Lower lobe of right lung (tissue), 2 donors: Measurements from ENCODE around the gene DOK3. TPM values are rescaled to one million over a fixed set of nuclear protein-coding genes. Genes with fewer than 3 reads are reported as not detected.

ENCODE experiments used
- ATAC-seq, 2 donors: fragments of 200-7000 bp; cut with Tn5 transposase; one replicate each; pipeline ENCODE4 v1.9.1; 2020 to 2022; ENCODE audit warnings: mild to moderate bottlenecking in 2 of 2, moderate library complexity in 2 of 2
- DNase-seq: peaks from one replicate; pipeline ENCODE4 v3.0.0-alpha.2; 2020
- H3K27ac ChIP-seq: fragments of 200-600 bp; one replicate; pipeline ENCODE4 v1.8.0; 2022
- H3K27me3 ChIP-seq: fragments of 200-600 bp; one replicate; pipeline ENCODE4 v1.8.0; 2022; ENCODE audit warnings: low read depth
- H3K36me3 ChIP-seq: fragments of 200-600 bp; one replicate; pipeline ENCODE4 v1.8.0; 2022; ENCODE audit warnings: mild to moderate bottlenecking
- H3K4me1 ChIP-seq: fragments of 200-600 bp; one replicate; pipeline ENCODE4 v1.8.0; 2022
- H3K4me3 ChIP-seq: fragments of 200-600 bp; one replicate; pipeline ENCODE4 v1.8.0; 2022; ENCODE audit warnings: mild to moderate bottlenecking
- H3K9me3 ChIP-seq: fragments of 200-600 bp; one replicate; pipeline ENCODE4 v1.8.0; 2022
- intact Hi-C: fragments of 100-400 bp; cut with DNase I; formaldehyde crosslinking; loops from one replicate; pipeline ENCODE4 v1.11.0; 2022
- total RNA-seq: library from RNA; stranded (reverse); fragmentation: NEBNext Ultra II Directional; extraction: Animal tissue kit (Norgen Biotek cat#: 25700); gene quantifications from one replicate; pipeline ENCODE4 v1.2.1, GENCODE V29; 2021
- TF ChIP-seq, protein P1 (sequence below): fragments of 200-600 bp; IDR thresholded peaks from one replicate; pipeline ENCODE4 v1.8.0; 2022; ENCODE audit warnings: antibody characterized with exemption, mild to moderate bottlenecking
- donor health status: DM: no; HTN: yes; CAD: no; lungs with severe emphysema.

The DOK3 gene
- total RNA-seq, 1 donor from 2014 or later = 76.5 TPM

DNA sequence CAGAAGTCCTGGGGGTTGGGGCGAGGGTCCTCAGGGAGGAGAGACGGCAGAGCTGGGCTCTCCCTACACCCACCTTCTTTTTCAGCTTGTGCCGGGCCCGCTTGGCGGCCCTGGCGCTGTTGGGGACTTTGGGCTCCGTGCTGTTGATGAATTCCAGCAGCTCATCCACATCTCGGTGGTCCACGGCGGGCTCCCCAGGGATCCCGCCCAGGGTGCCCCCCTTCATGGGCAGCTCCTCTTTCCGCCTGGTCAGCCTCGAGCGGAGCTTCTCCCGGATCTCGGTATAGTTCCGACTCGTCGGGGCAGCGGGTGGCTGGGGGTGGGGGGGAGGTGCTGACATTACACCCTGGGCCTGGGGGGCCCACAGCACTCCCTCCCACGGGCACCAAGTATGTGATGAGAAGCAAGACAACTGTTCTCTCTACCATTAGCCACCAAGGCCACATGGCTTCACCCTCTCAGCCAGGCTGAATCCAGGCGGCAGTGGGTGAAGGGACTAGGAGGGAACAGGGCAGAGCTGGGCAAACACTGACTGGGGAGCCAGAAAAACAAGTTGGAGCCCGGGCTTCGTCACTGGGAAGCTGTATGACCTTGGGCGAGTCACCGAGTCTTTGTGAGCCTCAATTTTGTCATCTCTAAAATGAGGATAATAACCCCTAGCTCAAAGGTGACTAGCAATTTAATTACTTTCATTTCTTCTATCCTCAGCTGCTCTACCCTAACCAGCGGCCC lies 21.7 kb upstream of the DOK3 start:
- no peaks in the 10 kb centered on the region for H3K9me3 ChIP-seq
- H3K27ac ChIP-seq = no peak overlapping the region
- H3K4me3 ChIP-seq = no peak overlapping the region
- H3K27me3 ChIP-seq = no peaks in the 10 kb centered on the region
- TF ChIP-seq, protein P1, sequence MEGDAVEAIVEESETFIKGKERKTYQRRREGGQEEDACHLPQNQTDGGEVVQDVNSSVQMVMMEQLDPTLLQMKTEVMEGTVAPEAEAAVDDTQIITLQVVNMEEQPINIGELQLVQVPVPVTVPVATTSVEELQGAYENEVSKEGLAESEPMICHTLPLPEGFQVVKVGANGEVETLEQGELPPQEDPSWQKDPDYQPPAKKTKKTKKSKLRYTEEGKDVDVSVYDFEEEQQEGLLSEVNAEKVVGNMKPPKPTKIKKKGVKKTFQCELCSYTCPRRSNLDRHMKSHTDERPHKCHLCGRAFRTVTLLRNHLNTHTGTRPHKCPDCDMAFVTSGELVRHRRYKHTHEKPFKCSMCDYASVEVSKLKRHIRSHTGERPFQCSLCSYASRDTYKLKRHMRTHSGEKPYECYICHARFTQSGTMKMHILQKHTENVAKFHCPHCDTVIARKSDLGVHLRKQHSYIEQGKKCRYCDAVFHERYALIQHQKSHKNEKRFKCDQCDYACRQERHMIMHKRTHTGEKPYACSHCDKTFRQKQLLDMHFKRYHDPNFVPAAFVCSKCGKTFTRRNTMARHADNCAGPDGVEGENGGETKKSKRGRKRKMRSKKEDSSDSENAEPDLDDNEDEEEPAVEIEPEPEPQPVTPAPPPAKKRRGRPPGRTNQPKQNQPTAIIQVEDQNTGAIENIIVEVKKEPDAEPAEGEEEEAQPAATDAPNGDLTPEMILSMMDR = no peak
- peaks cover 98% of the 10 kb centered on the region for H3K36me3 ChIP-seq
- ATAC-seq (no peak), DNase-seq (no peak)
- peaks cover 8% of the 10 kb centered on the region for H3K4me1 ChIP-seq
- intact Hi-C loops = no loop called here

DNA sequence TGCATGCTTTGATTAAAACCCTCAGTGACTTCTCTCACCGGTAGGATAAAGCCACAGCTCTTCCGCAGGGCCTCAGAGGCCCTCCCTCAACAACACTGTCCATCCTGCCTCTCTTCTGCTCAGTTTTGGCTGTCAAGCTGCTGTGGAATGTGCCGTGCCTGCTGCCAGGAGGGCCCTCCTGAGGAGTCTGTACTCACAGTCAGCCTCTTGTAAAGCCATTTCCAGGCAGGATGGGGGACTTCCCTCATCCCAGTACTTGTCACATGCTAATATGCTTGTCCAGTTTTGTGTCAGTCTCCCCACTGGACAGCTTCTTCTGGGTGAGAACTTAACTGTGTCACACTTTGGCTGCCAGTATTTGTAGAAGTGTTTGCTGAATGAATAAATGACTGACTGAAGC lies 21.0 kb upstream of the DOK3 start:
- Histone ChIP-seq H3K9me3 (no peaks in the 10 kb centered on the region), H3K4me3 (no peak overlapping the region), H3K36me3 (peaks cover 98% of the 10 kb centered on the region), H3K4me1 (peaks cover 7% of the 10 kb centered on the region), H3K27ac (no peak overlapping the region), H3K27me3 (no peaks in the 10 kb centered on the region)
- DNase-seq (no peak), ATAC-seq (peak; percentile 64 to 73)
- TF ChIP-seq, protein P1 = no peak
- intact Hi-C loops = no loop called here

DNA sequence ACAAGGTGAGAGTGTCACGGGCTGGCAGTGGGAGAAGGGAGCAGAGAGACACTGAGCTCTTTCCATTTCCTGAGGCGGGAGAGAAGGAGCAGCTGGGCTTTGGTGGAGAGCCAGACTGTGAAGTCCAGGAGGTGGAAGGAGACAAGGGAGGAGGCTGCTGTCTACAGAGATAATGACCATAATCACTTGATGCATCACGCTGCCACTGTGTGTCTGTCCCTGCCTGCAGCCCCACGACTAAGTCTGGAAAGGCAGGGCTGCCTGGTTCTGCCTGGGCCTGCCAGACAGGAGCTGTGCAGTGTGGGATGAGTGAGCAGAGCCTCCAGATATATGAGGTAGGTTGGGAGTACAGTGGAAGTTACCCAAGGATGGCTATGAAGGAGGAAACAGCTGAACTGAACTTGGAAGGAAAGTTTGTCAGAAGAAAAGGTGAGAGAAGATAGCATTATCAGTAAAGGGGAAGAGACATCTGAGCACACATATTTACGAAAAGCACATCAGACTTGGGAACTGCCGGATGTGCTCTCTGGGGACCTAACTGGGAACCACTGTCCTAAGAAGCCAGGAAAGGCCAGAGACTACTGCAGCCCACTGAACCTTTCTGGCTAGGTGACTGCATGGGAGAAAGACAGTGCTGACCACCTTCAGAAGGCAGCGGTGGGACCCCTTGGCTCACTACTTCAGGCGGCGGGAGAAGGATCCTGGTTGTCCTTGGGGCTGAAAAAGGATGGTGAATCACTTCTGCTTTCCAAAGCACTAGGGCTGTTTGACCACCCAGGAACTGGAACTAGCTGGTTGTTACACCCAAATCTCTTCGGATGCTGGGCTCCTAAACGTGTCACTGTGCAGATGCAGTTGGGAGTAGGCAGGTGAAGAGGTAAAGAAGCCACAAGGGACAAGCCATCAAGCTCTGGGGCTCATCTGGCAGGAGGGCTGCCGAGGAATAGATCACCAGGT lies 19.9 kb upstream of the DOK3 start:
- Histone ChIP-seq H3K4me1 (peaks cover 7% of the 10 kb centered on the region), H3K27me3 (no peaks in the 10 kb centered on the region), H3K27ac (no peak overlapping the region), H3K9me3 (no peaks in the 10 kb centered on the region), H3K36me3 (peaks cover 98% of the 10 kb centered on the region), H3K4me3 (no peak overlapping the region)
- TF ChIP-seq, protein P1 = no peak
- intact Hi-C loops = no loop called here
- DNase-seq (no peak), ATAC-seq (no peak)

DNA sequence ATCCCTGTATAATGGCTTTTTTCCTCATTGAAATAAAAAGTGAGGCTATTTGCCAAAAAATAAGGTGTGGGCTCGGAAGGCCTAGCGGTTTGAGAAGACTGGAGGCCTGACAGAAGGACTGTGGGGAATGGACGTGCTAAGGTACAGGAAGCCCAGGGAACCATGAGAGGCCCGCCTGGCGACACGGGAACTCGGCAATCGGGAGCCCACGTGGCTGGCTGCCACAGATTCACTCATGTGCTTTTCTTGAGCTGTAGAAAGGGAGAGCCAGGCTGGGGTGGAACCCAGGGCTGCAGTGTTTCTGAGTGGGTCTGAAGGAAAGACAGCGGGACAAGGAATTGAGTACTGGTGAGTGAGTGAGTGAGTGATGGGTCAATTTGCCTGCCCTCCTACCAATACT lies 19.0 kb upstream of the DOK3 start:
- Histone ChIP-seq H3K27ac (no peak overlapping the region), H3K36me3 (peaks cover 98% of the 10 kb centered on the region), H3K9me3 (no peaks in the 10 kb centered on the region), H3K4me3 (no peak overlapping the region), H3K27me3 (no peaks in the 10 kb centered on the region), H3K4me1 (peaks cover 7% of the 10 kb centered on the region)
- DNase-seq (no peak), ATAC-seq (no peak)
- intact Hi-C loops = no loop called here
- TF ChIP-seq, protein P1 = no peak

DNA sequence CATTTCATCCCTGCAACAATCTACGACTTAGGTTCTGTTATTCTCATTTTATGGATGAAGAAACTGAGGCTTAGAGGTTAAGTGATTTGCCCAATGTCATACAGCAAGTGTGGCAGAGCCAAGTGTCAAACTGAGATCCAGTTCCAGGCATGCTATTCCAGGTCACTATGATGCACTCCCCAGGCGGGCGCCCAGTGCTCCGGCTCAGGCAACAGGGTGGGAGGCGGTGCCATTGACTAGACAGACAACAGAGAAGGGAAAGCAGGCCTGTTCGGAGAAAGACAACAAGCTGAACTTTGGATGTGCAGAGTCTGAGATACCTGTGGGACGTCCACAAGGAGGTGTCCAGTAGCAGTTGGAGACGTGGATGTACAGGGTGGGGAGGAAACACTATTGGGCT lies 18.0 kb upstream of the DOK3 start:
- DNase-seq = no peak
- Histone ChIP-seq H3K9me3 (no peaks in the 10 kb centered on the region), H3K36me3 (peaks cover 93% of the 10 kb centered on the region), H3K4me1 (peaks cover 7% of the 10 kb centered on the region), H3K27ac (no peak overlapping the region), H3K4me3 (no peak overlapping the region), H3K27me3 (no peaks in the 10 kb centered on the region)
- no peak for ATAC-seq
- intact Hi-C loops = no loop called here
- TF ChIP-seq, protein P1 = no peak
